Activated T-helper 1 cell treated with anti-CD3 and anti-CD28 coated beads, Interleukin-12 subunit alpha, Interleukin-12 subunit beta, Interleukin-2, Interleukin-4 antibody, amounts not matched to agents 30 ng/mL and 10 ng/mL and 1 ng/mL, durations not matched to agents 14 hours and 24 hours and 36 hours (primary cell): ENCODE measurements around the gene ESRRB. TPM values are rescaled to one million over a fixed set of nuclear protein-coding genes. Genes with fewer than 3 reads are reported as not detected.

Source experiments
- DNase-seq: peaks from one replicate; pipeline ENCODE4 v3.0.0; 2021; ENCODE audit warnings: low spot score
- H3K27ac Mint-ChIP-seq: one replicate; pipeline ENCODE4 v1.8.0; 2021; ENCODE audit warnings: mild to moderate bottlenecking, mixed read lengths
- H3K27me3 Mint-ChIP-seq: one replicate; pipeline ENCODE4 v1.8.0; 2022; ENCODE audit warnings: mild to moderate bottlenecking, moderate library complexity, mixed read lengths; ENCODE audit not compliant: insufficient read depth
- H3K36me3 Mint-ChIP-seq: one replicate; pipeline ENCODE4 v1.8.0; 2021; ENCODE audit warnings: low read depth, mixed read lengths
- H3K4me1 Mint-ChIP-seq: one replicate; pipeline ENCODE4 v1.8.0; 2021; ENCODE audit warnings: low read depth, mixed read lengths
- H3K4me3 Mint-ChIP-seq: one replicate; pipeline ENCODE4 v1.8.0; 2021; ENCODE audit warnings: mild to moderate bottlenecking, moderate library complexity, mixed read lengths
- H3K9me3 Mint-ChIP-seq: one replicate; pipeline ENCODE4 v1.8.0; 2021; ENCODE audit warnings: mixed read lengths
- intact Hi-C: fragments of 100-400 bp; cut with micrococcal nuclease; formaldehyde crosslinking; loops from one replicate; pipeline ENCODE4 v1.15.1; 2024
- total RNA-seq: library from RNA; stranded (reverse); gene quantifications from 2 replicates; pipeline ENCODE4 v1.2.3, GENCODE V29; 2022

The ESRRB gene
- total RNA-seq, 1 donor from 2014 or later = 0.21 TPM

- no peak overlapping the region for H3K4me3 Mint-ChIP-seq
- H3K27me3 Mint-ChIP-seq = peaks cover 7% of the 10 kb centered on the region
- H3K36me3 Mint-ChIP-seq = no peaks in the 10 kb centered on the region
- no peak for DNase-seq
- no peaks in the 10 kb centered on the region for H3K9me3 Mint-ChIP-seq
- H3K27ac Mint-ChIP-seq = no peak overlapping the region
- intact Hi-C loops = no loop called here
- no peaks in the 10 kb centered on the region for H3K4me1 Mint-ChIP-seq
Observed at GRCh38 chr14:76424359-76424758, 48.4 kb downstream of the ESRRB start.

- Mint-ChIP-seq H3K4me3 (no peak overlapping the region), H3K27me3 (peaks cover 4% of the 10 kb centered on the region), H3K27ac (no peak overlapping the region), H3K4me1 (no peaks in the 10 kb centered on the region), H3K9me3 (no peaks in the 10 kb centered on the region), H3K36me3 (no peaks in the 10 kb centered on the region)
- intact Hi-C loops = no loop called here
- DNase-seq = no peak
Observed at GRCh38 chr14:76426161-76426696, 50.3 kb downstream of the ESRRB start.

- Mint-ChIP-seq H3K27ac (no peak overlapping the region), H3K36me3 (no peaks in the 10 kb centered on the region), H3K4me3 (no peak overlapping the region), H3K27me3 (peaks cover 4% of the 10 kb centered on the region), H3K9me3 (no peaks in the 10 kb centered on the region), H3K4me1 (no peaks in the 10 kb centered on the region)
- DNase-seq = no peak
- intact Hi-C loops = no loop called here
Observed at GRCh38 chr14:76428611-76429010, 52.7 kb downstream of the ESRRB start.

GRCh38 chr14:76430017-76430416 is 54.1 kb downstream of the ESRRB start:
- H3K4me1 Mint-ChIP-seq = no peaks in the 10 kb centered on the region
- no peaks in the 10 kb centered on the region for H3K36me3 Mint-ChIP-seq
- intact Hi-C loops = no loop called here
- H3K27ac Mint-ChIP-seq = no peak overlapping the region
- peaks cover 4% of the 10 kb centered on the region for H3K27me3 Mint-ChIP-seq
- H3K4me3 Mint-ChIP-seq = no peak overlapping the region
- no peaks in the 10 kb centered on the region for H3K9me3 Mint-ChIP-seq
- DNase-seq = no peak

GRCh38 chr14:76430475-76430980 is 54.6 kb downstream of the ESRRB start:
- intact Hi-C loops = no loop called here
- H3K9me3 Mint-ChIP-seq = no peaks in the 10 kb centered on the region
- no peak overlapping the region for H3K27ac Mint-ChIP-seq
- no peaks in the 10 kb centered on the region for H3K4me1 Mint-ChIP-seq
- no peaks in the 10 kb centered on the region for H3K36me3 Mint-ChIP-seq
- no peak for DNase-seq
- H3K4me3 Mint-ChIP-seq = no peak overlapping the region
- peaks cover 3% of the 10 kb centered on the region for H3K27me3 Mint-ChIP-seq

GRCh38 chr14:76431538-76431937 is 55.6 kb downstream of the ESRRB start:
- intact Hi-C loops = no loop called here
- no peaks in the 10 kb centered on the region for H3K9me3 Mint-ChIP-seq
- H3K4me1 Mint-ChIP-seq = no peaks in the 10 kb centered on the region
- H3K4me3 Mint-ChIP-seq = no peak overlapping the region
- peaks cover 1% of the 10 kb centered on the region for H3K27me3 Mint-ChIP-seq
- DNase-seq = no peak
- H3K36me3 Mint-ChIP-seq = no peaks in the 10 kb centered on the region
- no peak overlapping the region for H3K27ac Mint-ChIP-seq

- Mint-ChIP-seq H3K27ac (no peak overlapping the region), H3K4me1 (no peaks in the 10 kb centered on the region), H3K9me3 (no peaks in the 10 kb centered on the region), H3K27me3 (peaks cover 1% of the 10 kb centered on the region), H3K36me3 (no peaks in the 10 kb centered on the region), H3K4me3 (no peak overlapping the region)
- intact Hi-C loops = no loop called here
- no peak for DNase-seq
Observed at GRCh38 chr14:76432827-76433752, 57.2 kb downstream of the ESRRB start.

GRCh38 chr14:76434220-76434619 is 58.3 kb downstream of the ESRRB start:
- no peak for DNase-seq
- Mint-ChIP-seq H3K36me3 (no peaks in the 10 kb centered on the region), H3K9me3 (no peaks in the 10 kb centered on the region), H3K4me1 (no peaks in the 10 kb centered on the region), H3K27me3 (peaks cover 1% of the 10 kb centered on the region), H3K27ac (no peak overlapping the region), H3K4me3 (no peak overlapping the region)
- intact Hi-C loops = no loop called here

GRCh38 chr14:76439237-76439775 is 63.4 kb downstream of the ESRRB start:
- DNase-seq = no peak
- Mint-ChIP-seq H3K36me3 (no peaks in the 10 kb centered on the region), H3K4me3 (no peak overlapping the region), H3K9me3 (no peaks in the 10 kb centered on the region), H3K4me1 (no peaks in the 10 kb centered on the region), H3K27ac (no peak overlapping the region), H3K27me3 (peaks cover 1% of the 10 kb centered on the region)
- intact Hi-C loops = no loop called here

GRCh38 chr14:76446486-76446885 is 70.5 kb downstream of the ESRRB start:
- H3K9me3 Mint-ChIP-seq = no peaks in the 10 kb centered on the region
- DNase-seq = no peak
- H3K4me1 Mint-ChIP-seq = no peaks in the 10 kb centered on the region
- peaks cover 2% of the 10 kb centered on the region for H3K27me3 Mint-ChIP-seq
- no peak overlapping the region for H3K4me3 Mint-ChIP-seq
- intact Hi-C loops = no loop called here
- H3K27ac Mint-ChIP-seq = no peak overlapping the region
- H3K36me3 Mint-ChIP-seq = no peaks in the 10 kb centered on the region

GRCh38 chr14:76446921-76447320 is 71.0 kb downstream of the ESRRB start:
- Mint-ChIP-seq H3K4me3 (no peak overlapping the region), H3K27ac (no peak overlapping the region), H3K27me3 (peaks cover 2% of the 10 kb centered on the region), H3K9me3 (no peaks in the 10 kb centered on the region), H3K36me3 (no peaks in the 10 kb centered on the region), H3K4me1 (no peaks in the 10 kb centered on the region)
- intact Hi-C loops = no loop called here
- no peak for DNase-seq

GRCh38 chr14:76450476-76450875 is 74.5 kb downstream of the ESRRB start:
- H3K4me3 Mint-ChIP-seq = no peak overlapping the region
- no peaks in the 10 kb centered on the region for H3K9me3 Mint-ChIP-seq
- intact Hi-C loops = no loop called here
- H3K36me3 Mint-ChIP-seq = no peaks in the 10 kb centered on the region
- H3K27ac Mint-ChIP-seq = no peak overlapping the region
- H3K27me3 Mint-ChIP-seq = peaks cover 13% of the 10 kb centered on the region
- no peak for DNase-seq
- H3K4me1 Mint-ChIP-seq = no peaks in the 10 kb centered on the region

- H3K4me3 Mint-ChIP-seq = no peak overlapping the region
- no peak overlapping the region for H3K27ac Mint-ChIP-seq
- no peaks in the 10 kb centered on the region for H3K9me3 Mint-ChIP-seq
- intact Hi-C loops = loop anchor here (5.0 kb wide), 1 partner anchor 379 kb away; no protein-coding TSS in a partner anchor
- H3K27me3 Mint-ChIP-seq = peaks cover 11% of the 10 kb centered on the region
- no peak for DNase-seq
- no peaks in the 10 kb centered on the region for H3K4me1 Mint-ChIP-seq
- H3K36me3 Mint-ChIP-seq = no peaks in the 10 kb centered on the region
Observed at GRCh38 chr14:76456200-76456599, 80.3 kb downstream of the ESRRB start.
